Hepatocyte (in vitro differentiated cells): ENCODE data around the gene PPARA. TPM values are rescaled to one million over a fixed set of nuclear protein-coding genes. Genes with fewer than 3 reads are reported as not detected.

Experiments
- DNase-seq: peaks from one replicate; pipeline ENCODE4 v3.0.0-alpha.2; 2016; ENCODE audit warnings: low spot score
- H2AFZ ChIP-seq: fragments of 200-600 bp; sonication (generic); 2 replicates; pipeline ENCODE4 v1.6.0; 2016; ENCODE audit warnings: antibody characterized with exemption, mild to moderate bottlenecking
- H3K27ac ChIP-seq: fragments of 200-600 bp; sonication (generic); 2 replicates; pipeline ENCODE4 v1.5.1; 2016; ENCODE audit warnings: mild to moderate bottlenecking
- H3K27me3 ChIP-seq: fragments of 200-600 bp; sonication (generic); 2 replicates; pipeline ENCODE4 v1.6.1; 2016
- H3K36me3 ChIP-seq: fragments of 200-600 bp; sonication (generic); replicated peaks from 2 replicates; pipeline ENCODE4 v1.5.1; 2016; ENCODE audit warnings: low read depth; ENCODE audit not compliant: insufficient read depth
- H3K4me1 ChIP-seq: fragments of 200-600 bp; sonication (generic); 2 replicates; pipeline ENCODE4 v1.5.1; 2016; ENCODE audit warnings: mild to moderate bottlenecking, moderate library complexity; ENCODE audit not compliant: insufficient read depth
- H3K4me2 ChIP-seq: fragments of 200-600 bp; sonication (generic); 2 replicates; pipeline ENCODE4 v1.6.0; 2016
- H3K4me3 ChIP-seq: fragments of 200-600 bp; sonication (generic); 2 replicates; pipeline ENCODE4 v1.5.1; 2016; ENCODE audit warnings: mild to moderate bottlenecking
- H3K79me2 ChIP-seq: fragments of 200-600 bp; sonication (generic); 2 replicates; pipeline ENCODE4 v1.6.0; 2017; ENCODE audit warnings: mild to moderate bottlenecking
- H3K9me2 ChIP-seq: fragments of 200-600 bp; sonication (generic); replicated peaks from 2 replicates; pipeline ENCODE4 v1.6.0; 2017; ENCODE audit warnings: mild to moderate bottlenecking; ENCODE audit not compliant: insufficient read depth
- H3K9me3 ChIP-seq: fragments of 200-600 bp; sonication (generic); 2 replicates; pipeline ENCODE4 v1.5.1; 2016; ENCODE audit warnings: low read depth, mild to moderate bottlenecking
- H4K20me1 ChIP-seq: fragments of 200-600 bp; sonication (generic); 2 replicates; pipeline ENCODE4 v1.6.0; 2016; ENCODE audit warnings: mild to moderate bottlenecking; ENCODE audit not compliant: insufficient read depth, poor library complexity, severe bottlenecking
- EZH2 ChIP-seq: fragments of 200-600 bp; sonication (generic); IDR thresholded peaks from 2 replicates; pipeline ENCODE4 v1.6.1; 2016; ENCODE audit warnings: antibody characterized with exemption, mild to moderate bottlenecking, borderline replicate concordance
- EZH2phosphoT487 ChIP-seq: fragments of 200-600 bp; sonication (generic); IDR thresholded peaks from one replicate; pipeline ENCODE4 v1.6.1; 2018; ENCODE audit warnings: antibody characterized with exemption, mild to moderate bottlenecking, low read depth, moderate library complexity; ENCODE audit not compliant: unreplicated experiment, severe bottlenecking
- whole genome bisulfite sequencing: methylation state at CpG from one replicate; pipeline ENCODE4 v1.1.6; 2016; ENCODE audit warnings: low lambda C conversion rate; ENCODE audit errors: missing lambda C conversion rate; 5-methylcytosine and 5-hydroxymethylcytosine counted together
- polyA plus RNA-seq: library from polyadenylated mRNA; unstranded; fragments of >200 nt; fragmentation: Nextera tagmentation; extraction: Ambion mirVana; gene quantifications from 2 replicates; pipeline ENCODE4 v1.2.1, GENCODE V29; 2016
- total RNA-seq: library from RNA; depleted of rRNA; stranded (reverse); fragments of >200 nt; gene quantifications from 2 replicates; pipeline ENCODE4 v1.2.3, GENCODE V29; 2014
- TF ChIP-seq, protein P1 (sequence below): fragments of 200-600 bp; sonication (generic); IDR thresholded peaks from 2 replicates; pipeline ENCODE4 v1.5.1; 2016; ENCODE audit warnings: antibody characterized with exemption, mild to moderate bottlenecking; ENCODE audit not compliant: poor library complexity

Gene PPARA
- total and polyA plus RNA-seq, 2 experiments from 2014 or later = 13.7 to 31.0 TPM

- H3K36me3 ChIP-seq = no peaks in the 10 kb centered on the region
- no peaks in the 10 kb centered on the region for H3K9me3 ChIP-seq
- no peaks in the 10 kb centered on the region for H4K20me1 ChIP-seq
- H3K27ac ChIP-seq = no peak overlapping the region
- H3K4me2 ChIP-seq = no peak overlapping the region
- no peaks in the 10 kb centered on the region for H3K79me2 ChIP-seq
- WGBS = 92% methylated on average over 12 of the region's 12 CpGs
- H3K4me3 ChIP-seq = no peak overlapping the region
- H3K4me1 ChIP-seq = no peaks in the 10 kb centered on the region
- no peak for DNase-seq
- no peak overlapping the region for H2AFZ ChIP-seq
- no peaks in the 10 kb centered on the region for H3K27me3 ChIP-seq
- H3K9me2 ChIP-seq = no peaks in the 10 kb centered on the region
- TF ChIP-seq EZH2phosphoT487 (no peak), EZH2 (no peak)
- TF ChIP-seq, protein P1, sequence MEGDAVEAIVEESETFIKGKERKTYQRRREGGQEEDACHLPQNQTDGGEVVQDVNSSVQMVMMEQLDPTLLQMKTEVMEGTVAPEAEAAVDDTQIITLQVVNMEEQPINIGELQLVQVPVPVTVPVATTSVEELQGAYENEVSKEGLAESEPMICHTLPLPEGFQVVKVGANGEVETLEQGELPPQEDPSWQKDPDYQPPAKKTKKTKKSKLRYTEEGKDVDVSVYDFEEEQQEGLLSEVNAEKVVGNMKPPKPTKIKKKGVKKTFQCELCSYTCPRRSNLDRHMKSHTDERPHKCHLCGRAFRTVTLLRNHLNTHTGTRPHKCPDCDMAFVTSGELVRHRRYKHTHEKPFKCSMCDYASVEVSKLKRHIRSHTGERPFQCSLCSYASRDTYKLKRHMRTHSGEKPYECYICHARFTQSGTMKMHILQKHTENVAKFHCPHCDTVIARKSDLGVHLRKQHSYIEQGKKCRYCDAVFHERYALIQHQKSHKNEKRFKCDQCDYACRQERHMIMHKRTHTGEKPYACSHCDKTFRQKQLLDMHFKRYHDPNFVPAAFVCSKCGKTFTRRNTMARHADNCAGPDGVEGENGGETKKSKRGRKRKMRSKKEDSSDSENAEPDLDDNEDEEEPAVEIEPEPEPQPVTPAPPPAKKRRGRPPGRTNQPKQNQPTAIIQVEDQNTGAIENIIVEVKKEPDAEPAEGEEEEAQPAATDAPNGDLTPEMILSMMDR = no peak
Measured at GRCh38 chr22:46124383-46125144, 25.8 kb upstream of the PPARA start.

- WGBS = 85% methylated on average over 7 of the region's 7 CpGs
- no peak overlapping the region for H3K27ac ChIP-seq
- no peak overlapping the region for H3K4me2 ChIP-seq
Measured at GRCh38 chr22:46125311-46125710, 25.0 kb upstream of the PPARA start.

DNA sequence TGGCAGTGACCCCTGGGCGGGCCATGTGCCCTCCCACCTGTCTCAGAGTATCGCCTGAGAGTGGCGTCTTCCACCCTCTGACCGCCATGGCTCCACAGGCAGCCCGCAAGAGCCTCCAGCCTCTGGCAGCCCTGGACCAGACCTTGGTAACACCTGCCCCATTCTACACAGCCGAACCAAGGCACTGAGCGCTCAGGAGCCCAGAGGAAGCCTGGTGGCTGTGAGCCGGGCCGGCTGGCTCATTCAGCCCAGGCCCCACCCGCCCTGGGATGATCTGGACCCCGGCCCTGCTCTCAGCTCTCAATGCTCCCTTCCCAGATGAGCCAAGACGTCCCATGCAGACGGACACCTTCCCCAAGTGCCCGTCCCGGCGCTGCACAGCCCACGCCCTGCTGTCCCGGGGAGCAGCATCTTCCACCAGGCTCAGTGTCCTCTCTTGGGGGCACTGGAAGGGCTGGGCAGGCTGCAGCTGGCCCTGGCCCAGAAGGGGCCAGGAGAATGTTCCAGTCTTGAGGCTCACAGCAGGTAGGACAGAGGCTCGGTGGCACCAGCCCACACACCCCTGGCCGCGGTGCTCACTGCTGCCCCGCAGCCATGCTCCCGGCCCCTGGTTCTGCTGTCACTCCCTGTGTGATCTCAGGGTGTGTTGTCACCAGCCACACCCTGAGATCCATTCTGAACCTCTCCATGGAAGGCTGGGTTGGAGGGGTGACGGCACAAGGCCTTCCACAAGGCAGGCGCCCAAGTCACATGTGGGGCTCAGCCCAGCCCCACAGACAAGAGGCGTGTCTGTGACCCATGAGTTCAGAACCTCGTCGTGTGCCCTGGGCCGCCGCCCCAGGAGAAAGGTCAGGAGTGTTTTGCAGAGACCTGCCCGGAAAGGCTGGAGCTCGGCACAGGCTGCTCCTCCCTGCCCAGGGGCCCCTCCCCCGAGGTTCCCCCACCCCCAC, 24.2 kb upstream of the PPARA start:
- 90% methylated on average over 27 of the region's 33 CpGs for WGBS
- DNase-seq = no peak
- H3K27ac ChIP-seq = no peak overlapping the region
- H3K4me2 ChIP-seq = no peak overlapping the region
- H3K36me3 ChIP-seq = no peaks in the 10 kb centered on the region
- no peak overlapping the region for H2AFZ ChIP-seq
- TF ChIP-seq EZH2 (no peak), EZH2phosphoT487 (no peak)
- TF ChIP-seq, protein P1 = no peak
- H4K20me1 ChIP-seq = no peaks in the 10 kb centered on the region
- no peaks in the 10 kb centered on the region for H3K4me1 ChIP-seq
- no peaks in the 10 kb centered on the region for H3K9me2 ChIP-seq
- H3K9me3 ChIP-seq = no peaks in the 10 kb centered on the region
- H3K4me3 ChIP-seq = no peak overlapping the region
- H3K79me2 ChIP-seq = no peaks in the 10 kb centered on the region
- no peaks in the 10 kb centered on the region for H3K27me3 ChIP-seq

More at GRCh38 chr22:46125311-46125710, 25.0 kb upstream of the PPARA start:
- TF ChIP-seq EZH2 (no peak), EZH2phosphoT487 (no peak)
- TF ChIP-seq, protein P1 = no peak
- no peaks in the 10 kb centered on the region for H3K9me3 ChIP-seq
- H4K20me1 ChIP-seq = no peaks in the 10 kb centered on the region
- H3K4me3 ChIP-seq = no peak overlapping the region
- no peak for DNase-seq
- H3K27me3 ChIP-seq = no peaks in the 10 kb centered on the region
- H3K79me2 ChIP-seq = no peaks in the 10 kb centered on the region
- no peak overlapping the region for H2AFZ ChIP-seq
- H3K9me2 ChIP-seq = no peaks in the 10 kb centered on the region
- no peaks in the 10 kb centered on the region for H3K36me3 ChIP-seq
- no peaks in the 10 kb centered on the region for H3K4me1 ChIP-seq
